AG09309 (cell line): ENCODE results near the gene TRPM3.

Source experiments
- DNase-seq: peaks from one replicate; pipeline ENCODE4 v3.0.0-alpha.2; 2010; ENCODE audit warnings: low read depth
- H3K4me3 ChIP-seq: 2 replicates; pipeline ENCODE4 v1.5.1; 2011; ENCODE audit warnings: mild to moderate bottlenecking, low read depth, low read length, moderate library complexity; ENCODE audit not compliant: control insufficient read depth
- CTCF ChIP-seq: IDR thresholded peaks from 2 replicates; pipeline ENCODE4 v1.5.1; 2011; ENCODE audit warnings: mild to moderate bottlenecking, low read depth, low read length, inconsistent platforms; ENCODE audit not compliant: insufficient read depth, control insufficient read depth; ENCODE audit errors: missing control alignments

TRPM3 gene

GRCh38 chr9:70791936-70792335, 329.5 kb downstream of the TRPM3 start:
- no peak for DNase-seq
- no peak for TF ChIP-seq CTCF
- no peak overlapping the region for H3K4me3 ChIP-seq

GRCh38 chr9:70789086-70789485, 332.3 kb downstream of the TRPM3 start:
- no peak overlapping the region for H3K4me3 ChIP-seq
- TF ChIP-seq CTCF: no peak
- no peak for DNase-seq

- TF ChIP-seq CTCF: no peak
- no peak overlapping the region for H3K4me3 ChIP-seq
- DNase-seq: no peak
These were observed 337.0 kb downstream of the TRPM3 start for GRCh38 chr9:70784456-70784855.

- DNase-seq: no peak
- no peak overlapping the region for H3K4me3 ChIP-seq
- TF ChIP-seq CTCF: no peak
These were observed 342.9 kb downstream of the TRPM3 start for GRCh38 chr9:70778568-70778967.

- no peak for TF ChIP-seq CTCF
- DNase-seq: no peak
- H3K4me3 ChIP-seq: no peak overlapping the region
These were observed 347.8 kb downstream of the TRPM3 start for GRCh38 chr9:70773579-70773978.

- H3K4me3 ChIP-seq: no peak overlapping the region
- DNase-seq: no peak
- TF ChIP-seq CTCF: no peak
These were observed 348.8 kb downstream of the TRPM3 start for GRCh38 chr9:70772601-70773000.

GRCh38 chr9:70765946-70766345, 355.5 kb downstream of the TRPM3 start:
- DNase-seq: no peak
- TF ChIP-seq CTCF: no peak
- H3K4me3 ChIP-seq: no peak overlapping the region
